PFSK-1 (cell line): ENCODE data around the gene AGPAT4.

Experiments
- POLR2AphosphoS5 ChIP-seq: IDR thresholded peaks from 2 replicates; pipeline ENCODE4 v1.6.1; 2012; ENCODE audit warnings: low read depth, mild to moderate bottlenecking, control low read depth, low read length, moderate library complexity
- SIN3A ChIP-seq: IDR thresholded peaks from 2 replicates; pipeline ENCODE4 v1.6.1; 2012; ENCODE audit warnings: mild to moderate bottlenecking, low read length, moderate library complexity, borderline replicate concordance; ENCODE audit not compliant: insufficient read depth
- TF ChIP-seq, protein P1 (sequence below), 2 experiments: IDR thresholded peaks; 2 replicates each; pipeline versions ENCODE4 v1.6.1 to v1.8.0; 2011 to 2012; ENCODE audit warnings: low read depth in 2 of 2, low read length in 2 of 2, control low read depth in 1 of 2, inconsistent platforms in 1 of 2, mild to moderate bottlenecking in 1 of 2, moderate library complexity in 1 of 2; ENCODE audit not compliant: insufficient read depth in 1 of 2

DNA sequence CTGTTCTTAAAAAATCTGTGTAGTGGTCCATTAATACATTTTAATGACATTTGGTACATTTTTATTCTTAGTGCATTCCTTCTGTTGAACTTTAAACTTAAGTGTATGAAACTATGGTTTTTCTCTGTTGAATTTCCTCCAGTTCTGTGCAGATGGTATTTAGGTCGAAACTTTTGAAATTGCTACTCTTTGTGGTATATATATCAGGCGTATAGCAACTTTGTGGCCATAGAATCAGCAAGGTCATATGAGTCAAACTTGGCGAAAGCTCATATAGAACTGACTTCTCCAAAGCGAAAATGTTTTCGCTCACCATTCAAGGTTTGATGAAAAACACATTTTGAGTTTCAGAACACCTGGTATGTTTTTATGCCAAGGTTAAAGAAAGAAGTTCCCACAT lies 188.6 kb downstream of the AGPAT4 start:
- TF ChIP-seq POLR2AphosphoS5, result no peak
- TF ChIP-seq, protein P1, sequence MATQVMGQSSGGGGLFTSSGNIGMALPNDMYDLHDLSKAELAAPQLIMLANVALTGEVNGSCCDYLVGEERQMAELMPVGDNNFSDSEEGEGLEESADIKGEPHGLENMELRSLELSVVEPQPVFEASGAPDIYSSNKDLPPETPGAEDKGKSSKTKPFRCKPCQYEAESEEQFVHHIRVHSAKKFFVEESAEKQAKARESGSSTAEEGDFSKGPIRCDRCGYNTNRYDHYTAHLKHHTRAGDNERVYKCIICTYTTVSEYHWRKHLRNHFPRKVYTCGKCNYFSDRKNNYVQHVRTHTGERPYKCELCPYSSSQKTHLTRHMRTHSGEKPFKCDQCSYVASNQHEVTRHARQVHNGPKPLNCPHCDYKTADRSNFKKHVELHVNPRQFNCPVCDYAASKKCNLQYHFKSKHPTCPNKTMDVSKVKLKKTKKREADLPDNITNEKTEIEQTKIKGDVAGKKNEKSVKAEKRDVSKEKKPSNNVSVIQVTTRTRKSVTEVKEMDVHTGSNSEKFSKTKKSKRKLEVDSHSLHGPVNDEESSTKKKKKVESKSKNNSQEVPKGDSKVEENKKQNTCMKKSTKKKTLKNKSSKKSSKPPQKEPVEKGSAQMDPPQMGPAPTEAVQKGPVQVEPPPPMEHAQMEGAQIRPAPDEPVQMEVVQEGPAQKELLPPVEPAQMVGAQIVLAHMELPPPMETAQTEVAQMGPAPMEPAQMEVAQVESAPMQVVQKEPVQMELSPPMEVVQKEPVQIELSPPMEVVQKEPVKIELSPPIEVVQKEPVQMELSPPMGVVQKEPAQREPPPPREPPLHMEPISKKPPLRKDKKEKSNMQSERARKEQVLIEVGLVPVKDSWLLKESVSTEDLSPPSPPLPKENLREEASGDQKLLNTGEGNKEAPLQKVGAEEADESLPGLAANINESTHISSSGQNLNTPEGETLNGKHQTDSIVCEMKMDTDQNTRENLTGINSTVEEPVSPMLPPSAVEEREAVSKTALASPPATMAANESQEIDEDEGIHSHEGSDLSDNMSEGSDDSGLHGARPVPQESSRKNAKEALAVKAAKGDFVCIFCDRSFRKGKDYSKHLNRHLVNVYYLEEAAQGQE (IDR thresholded peaks at IDR 0.05; ENCODE audit: insufficient read depth in 1 of 2, low read depth in 2 of 2, low read length in 2 of 2), result no peak
- no peak for TF ChIP-seq SIN3A
